ENCODE results near the gene FGD1.
"Not testable (repeated sequence)": the region's sequence is repeated elsewhere in the genome, so short reads cannot be mapped to it uniquely, and the experiment has no call there.

Gene FGD1

DNA sequence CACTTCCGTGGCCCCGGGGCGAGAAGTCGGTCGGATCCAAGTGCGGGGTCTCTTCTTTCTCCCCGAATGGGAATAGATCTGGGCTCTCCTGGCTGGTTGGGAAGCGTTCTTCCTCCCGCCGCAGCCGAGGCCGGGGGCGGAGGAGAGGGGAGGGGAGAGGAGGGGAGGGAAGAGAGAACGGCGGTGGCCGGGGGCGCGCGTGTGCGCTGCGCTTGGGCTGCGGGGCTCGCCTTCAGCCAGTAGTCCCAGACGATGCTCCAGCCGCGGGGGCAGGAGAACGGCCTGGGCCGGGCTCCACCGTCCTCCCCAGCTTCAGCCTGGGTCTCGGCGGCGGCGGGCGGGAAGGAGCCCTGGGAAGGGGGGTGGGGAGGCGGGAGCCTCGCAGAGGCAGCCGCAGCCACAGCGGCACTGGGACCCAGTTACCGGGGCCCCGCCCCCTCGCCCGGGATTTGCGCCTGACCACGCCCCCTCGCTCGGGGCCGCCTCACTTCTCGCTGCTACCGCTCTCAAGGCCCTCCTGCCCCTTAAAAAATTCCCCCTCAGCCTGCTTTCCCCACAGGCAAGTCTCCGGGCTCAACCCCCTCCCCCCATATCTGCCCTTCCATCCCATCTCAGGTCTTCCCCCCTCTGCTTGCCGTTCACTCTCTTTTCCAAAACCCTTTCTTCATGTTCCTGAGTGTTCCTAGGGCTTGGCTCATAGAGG, at the start of gene FGD1:
Gene FGD1 (minus strand): TSS at position 421 of the 703 bp plus-strand sequence. CDS start 802 bp downstream, outside the sequence.
- DNase-seq = peak; percentile 6 to 59

DNA sequence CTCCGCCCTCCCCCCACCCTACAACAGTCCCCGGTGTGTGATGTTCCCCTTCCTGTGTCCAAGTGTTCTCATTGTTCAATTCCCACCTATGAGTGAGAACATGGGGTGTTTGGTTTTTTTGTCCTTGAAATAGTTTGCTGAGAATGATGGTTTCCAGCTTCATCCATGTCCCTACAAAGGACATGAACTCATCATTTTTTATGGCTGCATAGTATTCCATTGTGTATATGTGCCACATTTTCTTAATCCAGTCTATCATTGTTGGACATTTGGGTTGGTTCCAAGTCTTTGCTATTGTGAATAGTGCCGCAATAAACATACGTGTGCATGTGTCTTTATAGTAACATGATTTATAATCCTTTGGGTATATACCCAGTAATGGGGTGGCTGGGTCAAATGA, 46.2 kb upstream of the FGD1 start:
- DNase-seq = not testable (repeated sequence)

DNA sequence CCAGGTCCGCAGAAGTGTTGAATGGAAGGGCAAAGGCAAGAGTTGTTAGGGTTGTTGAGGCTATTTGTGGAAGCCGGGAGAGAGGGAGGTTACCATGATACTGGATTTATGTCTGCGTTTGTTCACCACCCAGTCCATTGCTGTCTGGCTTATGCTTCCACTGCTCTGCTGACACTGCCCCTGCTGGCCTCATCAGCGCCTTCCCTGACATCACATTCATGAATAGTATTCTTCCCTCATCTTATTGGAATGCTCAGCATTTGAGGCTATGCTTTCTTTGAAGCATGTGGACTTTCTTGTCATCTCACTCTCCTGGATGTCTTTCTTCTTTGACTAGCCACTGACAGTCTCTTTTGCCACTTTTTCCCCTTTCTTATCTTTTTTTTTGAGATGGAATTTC, 44.3 kb upstream of the FGD1 start:
- DNase-seq = no peak

DNA sequence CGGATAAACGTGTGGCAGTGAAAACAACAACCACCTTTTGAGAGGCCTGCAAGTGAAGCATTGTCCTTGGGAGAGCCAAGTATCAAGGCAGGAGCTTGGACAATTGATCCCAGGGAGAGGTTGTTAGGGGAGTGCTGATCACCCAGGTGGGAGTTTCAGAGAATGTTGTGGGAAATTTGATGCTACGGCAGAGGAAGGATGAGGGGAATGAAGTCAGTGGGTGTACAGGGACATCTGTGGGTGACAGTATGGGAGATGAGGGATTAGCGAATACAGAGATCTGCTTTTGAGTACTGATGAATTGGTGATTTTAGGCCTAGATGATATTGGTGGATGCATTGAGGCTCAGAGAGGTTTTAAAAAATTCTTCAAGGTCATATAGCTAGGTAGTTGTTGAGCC, 38.2 kb upstream of the FGD1 start:
- no peak for DNase-seq

DNA sequence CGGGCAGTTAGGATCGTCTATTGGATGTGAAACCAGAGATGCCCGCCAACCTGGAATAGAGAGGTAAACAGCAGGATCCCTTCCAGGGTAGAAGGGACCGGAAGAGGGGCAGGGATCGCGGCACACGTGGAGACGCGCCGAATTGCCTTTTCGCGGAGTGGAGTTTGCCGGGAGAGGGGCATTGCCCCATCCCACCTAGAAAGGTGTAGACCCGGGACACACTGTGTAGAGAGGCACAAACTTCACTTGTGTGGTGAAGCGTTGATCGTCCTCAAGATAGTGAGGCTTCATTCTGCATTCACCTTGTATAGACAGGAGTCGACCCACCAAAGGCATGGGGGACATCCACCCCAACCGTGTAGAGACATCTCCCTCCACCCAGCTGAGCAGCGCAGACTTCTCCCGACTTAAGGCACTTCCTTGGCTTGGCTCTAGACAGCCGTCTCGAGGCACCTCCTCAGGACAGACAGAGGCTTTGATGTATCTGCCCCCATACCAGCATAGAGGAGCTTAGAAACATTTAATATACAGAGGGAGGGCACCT, 34.4 kb upstream of the FGD1 start:
- DNase-seq = no peak

DNA sequence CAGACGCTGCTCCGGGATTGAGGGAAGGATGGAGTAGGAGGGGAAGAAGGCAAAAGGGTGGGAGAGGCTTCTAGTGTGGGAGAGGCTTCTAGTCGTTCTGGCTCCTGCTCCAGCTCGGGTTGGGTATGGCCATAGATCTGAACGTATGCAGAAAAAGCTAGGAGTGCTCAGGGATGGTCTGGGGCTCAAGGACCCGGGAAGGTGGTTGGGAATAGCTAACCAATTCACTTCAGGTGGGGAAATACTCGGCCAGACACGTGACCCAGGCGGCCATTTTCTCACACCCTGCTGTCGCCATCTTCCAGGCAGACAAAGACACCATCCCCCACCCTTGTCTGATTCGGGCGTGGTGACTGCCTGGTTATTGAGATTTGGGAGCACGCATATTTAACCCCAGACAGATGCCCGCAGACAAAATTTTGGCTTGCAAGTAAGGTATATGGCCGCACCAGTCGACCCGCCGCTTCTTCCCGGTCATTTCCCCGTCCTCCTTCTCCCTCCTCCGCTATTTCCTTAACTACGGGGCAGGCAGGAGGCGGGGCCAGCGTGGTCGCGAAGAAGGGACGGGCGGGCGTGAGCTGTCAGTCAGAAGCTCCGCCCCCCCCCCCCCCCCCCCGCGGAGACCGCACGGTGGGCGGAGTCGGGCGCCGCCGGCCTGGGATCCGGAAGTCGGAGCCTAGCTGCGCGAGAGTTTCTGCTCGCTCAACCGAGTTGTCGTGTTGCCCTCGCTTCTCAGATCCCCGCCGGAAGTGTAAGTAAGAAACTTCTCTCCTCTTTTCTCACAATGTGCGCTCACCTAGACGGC, 33.7 kb upstream of the FGD1 start, which contains the start of gene GNL3L:
Gene GNL3L (plus strand): TSS at position 668 of the 805 bp plus-strand sequence. CDS start 2,348 bp downstream, outside the sequence.
- peak; percentile 55 to 89 for DNase-seq

DNA sequence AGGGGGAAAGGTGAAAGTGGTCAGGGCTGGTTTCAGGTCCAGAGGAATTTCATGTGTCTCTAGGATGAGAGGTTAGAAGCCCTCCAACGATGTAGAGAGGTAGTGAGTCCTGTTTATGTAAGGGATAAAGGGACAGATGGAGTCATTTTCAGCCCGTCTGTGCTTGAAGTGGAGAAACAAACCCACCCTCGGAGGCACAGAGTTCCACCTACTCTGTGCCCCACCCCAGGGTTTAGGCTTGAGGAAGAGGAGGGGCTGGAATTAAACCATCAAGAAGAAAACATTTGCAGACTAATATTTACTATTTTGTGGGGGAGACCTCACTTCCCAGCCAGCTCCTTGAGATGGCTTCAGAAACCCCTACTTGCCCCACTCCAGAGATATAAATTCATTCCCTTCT, 33.1 kb upstream of the FGD1 start:
- DNase-seq = no peak

DNA sequence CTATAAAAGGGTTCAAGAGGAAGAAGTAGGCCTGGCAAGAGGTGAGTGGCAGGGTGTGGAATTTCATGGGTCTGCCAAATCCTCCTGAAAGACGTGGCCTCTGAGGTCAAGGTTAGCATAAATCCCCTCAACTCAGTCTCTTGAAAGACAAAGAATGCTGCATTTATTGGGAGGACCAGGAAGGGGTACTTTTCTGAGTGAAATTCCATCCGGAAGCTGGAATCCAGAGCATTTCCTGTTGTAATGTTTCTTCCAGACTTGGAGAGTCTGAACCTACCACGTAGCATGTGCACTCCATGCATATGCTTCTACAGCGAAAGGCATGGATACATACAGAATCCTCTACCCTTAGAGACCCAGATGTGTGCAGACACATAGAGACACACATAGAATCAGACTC, 13.4 kb upstream of the FGD1 start:
- DNase-seq = no peak

DNA sequence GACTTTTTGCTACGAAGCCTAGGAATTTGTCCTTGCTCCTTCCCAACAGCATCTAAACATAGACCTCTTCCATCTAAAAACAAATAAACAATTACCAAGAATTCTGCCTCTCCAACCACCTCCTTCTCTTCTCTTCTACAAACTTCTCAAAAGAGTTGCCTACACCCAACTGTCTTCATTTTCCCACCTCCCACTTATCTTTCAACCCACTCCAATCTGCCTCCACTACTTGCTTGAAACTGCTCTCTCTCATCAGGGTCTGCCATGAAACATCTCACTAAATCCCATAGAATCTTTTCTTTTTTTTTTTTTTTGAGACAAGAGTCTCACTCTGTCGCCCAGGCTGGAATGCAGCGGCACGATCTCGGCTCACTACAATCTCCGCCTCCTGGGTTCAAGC, 902 bp upstream of the FGD1 start:
- no peak for DNase-seq

DNA sequence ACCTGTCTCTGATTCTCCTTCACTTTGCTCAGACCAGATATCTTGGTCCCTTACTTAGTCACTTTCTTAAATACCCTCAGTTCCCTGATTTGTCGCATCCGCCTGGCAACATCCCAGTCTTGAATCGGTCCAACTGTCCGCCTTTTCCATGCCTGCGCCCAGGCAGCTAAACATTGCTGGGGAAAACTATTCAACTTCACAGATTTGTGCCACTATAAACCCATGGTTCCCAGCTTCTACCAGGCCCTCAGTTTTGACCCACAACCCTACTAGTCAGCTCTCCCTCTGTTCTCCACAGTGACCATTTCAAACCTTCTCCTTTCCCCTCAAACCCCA, 451 bp upstream of the FGD1 start:
- no peak for DNase-seq

DNA sequence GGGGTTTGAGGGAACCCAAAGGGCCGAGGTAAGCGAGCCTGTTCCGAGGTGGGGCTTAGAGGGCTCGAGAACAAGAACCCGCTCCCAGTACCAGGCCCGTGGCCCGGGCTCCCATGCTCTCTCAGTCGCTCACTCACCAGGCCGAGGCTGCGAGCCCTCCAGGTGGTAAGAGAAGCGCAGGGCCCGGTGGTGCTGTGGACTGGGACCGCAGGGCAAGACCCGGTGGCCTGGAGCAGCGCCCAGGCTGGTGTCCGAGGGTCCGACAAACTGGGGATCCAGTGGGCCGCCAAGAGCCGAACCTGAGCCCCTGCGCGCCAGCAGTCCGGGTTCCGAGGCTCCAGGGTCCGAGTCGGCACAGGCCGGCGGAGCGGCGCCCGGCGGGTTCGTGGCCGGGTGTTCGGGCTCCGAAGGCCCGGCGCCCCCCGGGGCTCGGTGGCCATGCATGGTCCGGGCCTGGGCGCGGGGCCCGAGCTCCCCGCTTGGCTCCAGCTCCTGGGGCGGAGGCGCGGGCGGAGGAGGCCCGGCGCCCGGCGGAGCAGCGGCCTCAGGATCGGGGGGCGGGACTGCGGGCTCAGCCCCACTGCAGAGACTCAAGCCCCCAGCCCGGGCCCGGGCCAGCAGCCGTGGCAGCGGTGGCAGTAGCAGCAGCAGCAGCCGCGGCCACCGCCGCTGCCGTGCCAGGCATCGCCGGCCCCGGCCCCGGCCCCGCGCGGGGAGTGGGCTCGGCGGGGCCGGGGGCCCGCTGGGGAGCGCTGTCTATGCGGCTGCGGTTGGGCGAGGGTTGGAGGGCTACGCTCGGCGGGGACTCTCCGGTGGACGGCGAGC, 833 bp downstream of the FGD1 start:
- DNase-seq = no peak

DNA sequence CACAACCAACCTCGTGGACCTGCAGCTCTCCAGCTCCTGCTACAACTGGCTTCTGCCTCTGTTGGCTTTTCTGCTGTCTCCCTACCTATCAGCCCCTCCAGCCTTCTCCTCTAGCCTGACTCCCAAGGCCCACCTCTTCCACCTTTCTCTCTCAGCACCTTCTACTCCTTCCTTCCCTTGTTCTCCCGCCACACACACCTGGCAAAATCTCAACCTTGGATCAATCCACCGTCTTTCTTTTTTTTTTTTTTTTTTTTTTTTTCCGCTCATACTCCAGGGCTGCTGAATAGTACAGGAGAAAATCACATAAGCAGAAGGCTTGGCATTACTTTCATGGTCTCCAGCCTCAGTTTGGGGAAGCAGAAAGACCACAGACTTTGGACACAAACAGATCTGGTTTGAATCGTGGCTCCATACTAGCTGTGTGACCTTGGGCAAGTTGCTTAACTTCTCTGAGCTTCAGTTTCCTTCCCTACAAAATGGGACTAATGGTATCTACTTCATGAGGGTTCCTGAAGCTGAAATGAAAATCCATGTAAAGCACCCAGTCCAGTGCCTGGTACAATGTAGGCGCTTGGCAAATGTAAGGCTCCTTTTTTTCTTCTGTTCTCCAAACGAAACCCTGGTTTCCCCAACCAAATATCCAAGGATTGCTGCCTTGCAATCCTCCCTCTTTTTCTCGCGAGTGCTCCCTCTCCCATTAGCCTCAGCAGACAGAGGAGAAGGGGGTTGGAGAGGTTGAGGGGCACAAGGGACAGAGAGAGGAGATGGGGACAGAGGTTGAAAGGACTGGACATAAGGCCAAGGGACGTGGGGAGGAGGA, 1.7 kb downstream of the FGD1 start:
- no peak for DNase-seq

DNA sequence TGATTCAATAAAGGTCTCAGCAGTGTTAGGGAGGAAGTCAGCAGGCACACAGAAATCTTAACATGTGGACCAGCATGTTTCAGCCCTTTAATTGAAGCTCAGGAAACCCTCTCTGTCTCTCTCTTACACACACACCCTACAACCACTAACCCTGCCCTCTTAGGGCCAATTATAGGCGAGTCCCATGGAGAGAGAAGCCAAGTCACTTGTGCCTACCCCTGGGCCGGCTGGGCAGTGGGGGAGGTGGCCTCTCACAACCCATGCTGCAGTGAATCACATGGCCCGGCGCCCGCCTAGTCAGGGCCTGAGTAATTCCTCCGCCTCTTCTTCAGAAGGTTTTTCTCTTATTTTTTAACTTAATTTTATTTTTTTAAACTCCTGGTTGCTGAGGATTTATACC, 3.7 kb downstream of the FGD1 start:
- DNase-seq = no peak

DNA sequence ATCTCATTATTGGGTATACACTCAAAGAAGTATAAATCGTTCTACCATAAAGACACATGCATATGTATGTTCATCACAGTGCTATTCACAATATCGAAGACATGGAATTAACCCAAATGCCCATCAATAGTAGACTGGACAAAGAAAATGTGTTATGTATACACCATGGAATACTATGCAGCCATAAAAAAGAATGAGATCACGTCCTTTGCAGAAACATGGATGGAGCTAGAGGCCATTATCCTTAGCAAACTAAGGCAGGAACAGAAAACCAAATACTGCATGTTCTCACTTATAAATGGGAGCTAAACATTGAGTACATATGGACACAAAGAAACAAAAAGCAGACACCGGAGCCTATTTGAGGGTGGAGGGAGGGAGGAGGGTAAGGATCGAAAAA, 6.2 kb downstream of the FGD1 start:
- DNase-seq = not testable (repeated sequence)

DNA sequence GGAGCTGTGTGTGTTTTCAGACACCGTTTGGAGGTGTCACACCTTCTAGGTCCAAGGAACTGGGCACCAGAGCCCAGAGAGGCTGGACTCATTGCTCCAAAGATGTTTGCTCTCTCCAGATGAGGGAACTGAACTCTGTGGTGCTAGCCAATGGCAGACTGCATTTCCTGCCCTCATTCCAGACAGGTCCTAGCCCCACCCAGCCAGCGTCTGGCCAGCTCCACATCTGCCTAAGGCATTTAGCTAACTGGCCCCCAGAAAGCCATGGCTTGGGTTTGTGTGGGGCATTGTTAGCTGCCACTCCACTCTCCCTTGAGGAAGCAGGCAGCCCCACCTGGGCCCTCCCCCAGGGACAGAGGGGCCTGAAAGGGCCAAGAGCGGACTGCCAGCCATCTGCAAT, 11.4 kb downstream of the FGD1 start:
- DNase-seq = no peak

DNA sequence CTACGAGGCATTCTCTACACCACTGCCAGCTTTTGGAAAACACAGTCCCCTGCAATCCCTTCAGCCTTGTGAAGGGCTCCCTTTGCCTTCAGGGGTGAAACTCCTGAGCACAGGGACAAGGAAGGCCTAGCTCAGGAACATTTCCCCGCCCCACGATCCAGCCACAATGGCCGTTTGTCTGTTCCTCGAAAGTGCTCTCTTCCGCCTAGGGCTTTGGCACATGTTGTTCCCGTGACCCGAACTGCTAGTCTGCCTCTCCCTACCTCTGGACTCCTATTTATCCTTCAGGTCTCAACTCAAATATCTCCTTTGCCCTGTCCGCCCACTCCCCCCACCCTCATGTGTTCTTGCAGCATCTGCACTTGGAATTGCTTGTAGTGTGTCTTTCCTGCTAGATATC, 12.1 kb downstream of the FGD1 start:
- DNase-seq = no peak

DNA sequence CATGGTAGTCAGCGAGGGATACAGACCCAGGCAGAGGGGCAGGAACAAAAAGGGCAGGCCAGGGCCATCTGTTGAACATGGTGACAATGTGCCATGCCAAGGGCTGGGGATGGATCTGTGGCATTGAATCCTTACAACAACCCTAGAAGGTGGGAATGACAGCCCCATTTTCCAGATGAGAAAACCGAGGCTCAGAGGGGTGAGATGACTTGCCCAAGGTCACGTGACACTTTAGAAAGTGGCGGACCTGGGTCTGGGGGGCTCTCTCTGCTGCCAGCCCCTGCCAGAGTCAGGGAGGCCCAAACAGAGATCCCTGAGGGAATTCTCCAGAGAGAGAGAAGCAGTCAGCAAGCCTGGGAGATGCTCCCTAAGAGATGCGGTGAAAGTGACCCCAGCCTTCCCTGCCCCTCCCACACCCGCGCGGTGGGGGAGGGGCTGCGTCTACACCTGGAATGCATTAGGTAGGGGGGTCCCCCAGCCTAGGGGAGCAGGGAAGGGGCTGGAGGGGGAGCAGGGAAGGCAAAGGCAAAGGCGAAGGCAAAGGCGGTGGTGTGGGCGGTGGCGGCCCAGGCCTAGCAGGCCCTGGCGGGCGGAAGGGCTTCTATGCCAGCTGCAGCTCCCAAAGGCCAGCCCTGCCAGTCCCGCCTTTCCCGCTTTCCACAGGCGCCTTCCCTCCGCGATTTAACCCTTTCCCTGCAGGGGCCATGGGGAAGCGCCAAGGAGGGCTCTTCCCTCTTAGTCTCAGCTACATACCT, 13.0 kb downstream of the FGD1 start:
- no peak for DNase-seq

DNA sequence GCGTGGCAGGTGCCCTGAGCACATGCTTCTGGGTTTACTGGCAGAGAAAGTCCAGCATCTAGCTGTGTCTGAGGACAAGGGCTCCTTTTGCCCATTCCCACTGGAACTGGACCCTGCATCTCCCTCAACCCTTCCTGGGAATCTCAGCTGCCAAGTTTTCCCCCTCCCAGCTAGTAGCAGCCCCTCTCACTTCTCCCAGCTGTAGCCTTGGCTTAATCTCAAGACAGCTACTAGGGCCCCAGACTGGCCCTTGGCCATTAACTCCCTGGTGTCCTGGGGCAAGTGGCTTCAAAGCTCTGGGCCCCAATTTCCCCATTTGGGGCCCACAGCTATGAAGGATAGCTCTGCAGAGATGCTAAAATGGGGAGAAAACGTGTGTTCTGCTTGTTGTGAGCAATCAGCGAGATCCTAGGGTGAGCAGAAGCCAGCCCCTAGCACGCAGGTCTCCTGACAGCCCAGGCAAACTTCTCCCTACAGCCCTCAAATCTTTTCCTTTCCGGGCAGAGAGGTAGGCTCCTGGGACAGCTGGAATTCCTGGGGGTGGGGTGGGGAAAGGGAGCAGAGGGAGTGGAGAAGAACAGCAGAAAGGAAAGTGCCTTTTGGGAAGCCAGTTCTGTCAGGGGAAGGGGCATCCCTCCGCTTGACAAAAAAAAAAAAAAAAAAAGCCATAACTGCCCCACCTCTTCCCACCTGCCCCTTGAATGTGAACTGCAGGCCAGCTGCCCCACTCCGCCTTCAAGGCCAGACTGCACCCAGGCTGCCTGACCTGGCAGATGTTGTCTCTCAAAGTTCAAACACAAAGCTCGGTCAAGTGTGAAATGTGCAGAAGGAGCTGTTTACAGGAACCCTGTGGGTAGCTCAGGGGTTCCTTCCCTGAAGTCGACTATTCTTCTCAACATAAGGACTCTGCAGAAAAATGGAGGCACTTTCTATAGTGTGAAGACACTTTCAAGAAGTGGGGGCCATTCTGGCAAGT, 16.6 kb downstream of the FGD1 start:
- DNase-seq = peak in 1 of 2 experiments; percentile 17

DNA sequence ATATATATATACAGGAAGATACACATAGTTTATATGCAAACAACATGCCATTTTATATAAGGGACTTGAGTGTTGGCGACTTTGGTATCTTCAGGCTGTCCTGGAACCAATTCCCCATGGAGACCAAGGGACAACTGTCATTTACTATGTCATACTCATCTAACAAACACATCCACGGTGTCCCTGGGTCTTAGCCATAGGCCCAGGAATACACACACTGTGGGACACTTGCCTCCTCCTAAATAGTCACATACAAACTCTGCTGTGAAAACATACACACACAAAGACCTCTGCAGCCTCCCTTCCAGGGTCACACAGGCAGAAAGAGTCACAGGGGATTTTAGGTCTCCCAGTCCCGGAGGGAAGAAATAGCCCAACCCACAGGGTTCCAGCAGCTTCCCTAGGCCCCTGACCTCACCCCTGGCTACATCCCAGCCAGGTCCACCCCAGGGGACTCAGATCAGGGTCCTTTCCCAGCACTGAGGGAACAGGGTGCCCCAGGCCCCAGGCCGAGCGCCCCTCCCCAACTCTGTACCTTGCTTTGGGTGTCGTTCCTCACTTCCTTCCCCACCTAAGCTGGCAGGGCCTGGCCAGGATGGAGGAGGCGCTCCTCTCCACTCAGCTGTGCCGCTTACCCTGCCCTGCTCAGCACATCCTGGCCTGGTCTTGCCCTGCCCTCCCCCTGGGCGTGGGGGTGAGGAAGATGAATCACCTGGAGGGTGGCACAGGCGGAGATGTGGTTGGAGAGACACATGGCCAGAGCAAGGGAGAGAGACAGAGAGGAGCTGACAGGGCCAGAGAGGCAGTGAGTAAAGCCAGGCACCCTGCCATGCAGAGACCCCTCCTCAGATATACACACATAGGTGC, 21.8 kb downstream of the FGD1 start:
- no peak for DNase-seq

Data from NCI-H446 (cell line).